Suprapubic skin (tissue), 4 donors: ENCODE measurements around the gene STPG1. TPM values are rescaled to one million over a fixed set of nuclear protein-coding genes. Genes with fewer than 3 reads are reported as not detected.

Experiments used
- DNase-seq, 2 donors: peaks; one replicate each; pipeline ENCODE4 v3.0.0-alpha.2; 2019; ENCODE audit warnings: low spot score in 2 of 2
- H3K27ac ChIP-seq: fragments of 200-600 bp; sonication (generic); one replicate; pipeline ENCODE4 v1.5.1; 2019
- H3K27me3 ChIP-seq: fragments of 200-600 bp; sonication (generic); one replicate; pipeline ENCODE4 v1.5.1; 2019
- H3K36me3 ChIP-seq: fragments of 200-600 bp; sonication (generic); one replicate; pipeline ENCODE4 v1.5.1; 2019
- H3K4me1 ChIP-seq: fragments of 200-600 bp; sonication (generic); one replicate; pipeline ENCODE4 v1.5.1; 2019
- H3K4me3 ChIP-seq: fragments of 200-600 bp; sonication (generic); one replicate; pipeline ENCODE4 v1.5.1; 2019; ENCODE audit warnings: mild to moderate bottlenecking
- H3K9me3 ChIP-seq: fragments of 200-600 bp; sonication (generic); one replicate; pipeline ENCODE4 v1.5.1; 2019
- CTCF ChIP-seq, 2 donors: fragments of 200-600 bp in 1 of 2; fragments of 450-650 bp in 1 of 2; sonication (generic) in 1 of 2; IDR thresholded peaks; one replicate each; pipeline ENCODE4 v1.5.1; 2016 to 2019; ENCODE audit warnings: antibody characterized with exemption in 2 of 2, mild to moderate bottlenecking in 1 of 2, moderate library complexity in 1 of 2
- EP300 ChIP-seq: sonication (generic); formaldehyde crosslinking; IDR thresholded peaks from one replicate; pipeline ENCODE4 v1.6.1; 2017; ENCODE audit warnings: antibody characterized with exemption
- POLR2A ChIP-seq, 2 donors: fragments of 450-650 bp; IDR thresholded peaks; one replicate each; pipeline ENCODE4 v1.6.1; 2017; ENCODE audit warnings: antibody characterized with exemption in 2 of 2, mild to moderate bottlenecking in 2 of 2, moderate library complexity in 2 of 2
- POLR2AphosphoS5 ChIP-seq, 3 donors: sonication (generic); formaldehyde crosslinking; IDR thresholded peaks; one replicate each; pipeline ENCODE4 v1.6.1; 2017; ENCODE audit warnings: antibody characterized with exemption in 3 of 3
- WGBS: methylation state at CpG from one replicate; pipeline ENCODE4 v1.1.5; 2018; 5-methylcytosine and 5-hydroxymethylcytosine counted together
- total RNA-seq, 4 donors: library from RNA; depleted of rRNA; stranded (reverse); fragments of >200 nt; gene quantifications; one replicate each; pipeline ENCODE4 v1.1.0, GENCODE V29; 2016

The STPG1 gene
- total RNA-seq, 4 donors from 2014 or later = 7.2 to 8.5 (median 7.8) TPM

- Histone ChIP-seq H3K27ac (no peak overlapping the region), H3K9me3 (no peaks in the 10 kb centered on the region), H3K36me3 (peaks cover 6% of the 10 kb centered on the region), H3K4me3 (no peak overlapping the region), H3K4me1 (no peaks in the 10 kb centered on the region), H3K27me3 (no peaks in the 10 kb centered on the region)
- TF ChIP-seq EP300 = no peak
- no peak for TF ChIP-seq POLR2AphosphoS5 (IDR thresholded peaks at IDR 0.05)
- no peak for TF ChIP-seq POLR2A (IDR thresholded peaks at IDR 0.05)
- no peak for TF ChIP-seq CTCF (IDR thresholded peaks at IDR 0.05)
- 94% methylated on average over 2 of the region's 2 CpGs for WGBS
- no peak for DNase-seq
Observed at GRCh38 chr1:24349891-24350290, 63.7 kb downstream of the STPG1 start.

- WGBS = 73% methylated on average over 9 of the region's 10 CpGs
- no peak for DNase-seq
- H3K4me1 ChIP-seq = no peaks in the 10 kb centered on the region
Observed at GRCh38 chr1:24348196-24348595, 65.4 kb downstream of the STPG1 start.

GRCh38 chr1:24347159-24347934 lies 66.2 kb downstream of the STPG1 start:
- no peak for TF ChIP-seq CTCF (IDR thresholded peaks at IDR 0.05)
- TF ChIP-seq POLR2AphosphoS5 (IDR thresholded peaks at IDR 0.05) = no peak
- no peak for TF ChIP-seq EP300
- TF ChIP-seq POLR2A (IDR thresholded peaks at IDR 0.05) = no peak
- H3K36me3 ChIP-seq = peaks cover 6% of the 10 kb centered on the region
- H3K27ac ChIP-seq = no peak overlapping the region
- no peak overlapping the region for H3K4me3 ChIP-seq
- no peaks in the 10 kb centered on the region for H3K27me3 ChIP-seq
- 72% methylated on average over 17 of the region's 19 CpGs for WGBS
- H3K9me3 ChIP-seq = no peaks in the 10 kb centered on the region
- no peak for DNase-seq
- no peaks in the 10 kb centered on the region for H3K4me1 ChIP-seq

More at GRCh38 chr1:24348196-24348595, 65.4 kb downstream of the STPG1 start:
- Histone ChIP-seq H3K27me3 (no peaks in the 10 kb centered on the region), H3K36me3 (peaks cover 6% of the 10 kb centered on the region), H3K4me3 (no peak overlapping the region), H3K9me3 (no peaks in the 10 kb centered on the region), H3K27ac (no peak overlapping the region)
- TF ChIP-seq POLR2A (IDR thresholded peaks at IDR 0.05) (no peak), CTCF (IDR thresholded peaks at IDR 0.05) (no peak), EP300 (no peak), POLR2AphosphoS5 (IDR thresholded peaks at IDR 0.05) (no peak)

- Histone ChIP-seq H3K9me3 (no peaks in the 10 kb centered on the region), H3K27me3 (no peaks in the 10 kb centered on the region), H3K36me3 (peaks cover 6% of the 10 kb centered on the region), H3K4me1 (no peaks in the 10 kb centered on the region), H3K27ac (no peak overlapping the region), H3K4me3 (no peak overlapping the region)
- no peak for DNase-seq
- WGBS = 67% methylated on average over 5 of the region's 5 CpGs
- TF ChIP-seq POLR2A (IDR thresholded peaks at IDR 0.05) (no peak), CTCF (IDR thresholded peaks at IDR 0.05) (no peak), POLR2AphosphoS5 (IDR thresholded peaks at IDR 0.05) (no peak), EP300 (no peak)
Observed at GRCh38 chr1:24345334-24345733, 68.2 kb downstream of the STPG1 start.

GRCh38 chr1:24344090-24344742 lies 69.4 kb downstream of the STPG1 start:
- Histone ChIP-seq H3K27me3 (no peaks in the 10 kb centered on the region), H3K36me3 (peaks cover 3% of the 10 kb centered on the region), H3K4me1 (no peaks in the 10 kb centered on the region), H3K4me3 (no peak overlapping the region), H3K27ac (no peak overlapping the region), H3K9me3 (no peaks in the 10 kb centered on the region)
- TF ChIP-seq EP300 = no peak
- TF ChIP-seq CTCF (IDR thresholded peaks at IDR 0.05) = no peak
- no peak for TF ChIP-seq POLR2A (IDR thresholded peaks at IDR 0.05)
- no peak for TF ChIP-seq POLR2AphosphoS5 (IDR thresholded peaks at IDR 0.05)
- no peak for DNase-seq
- WGBS = 86% methylated on average over 8 of the region's 8 CpGs
